Measurements from ENCODE around the gene HES3. TPM values are rescaled to one million over a fixed set of nuclear protein-coding genes. Genes with fewer than 3 reads are reported as not detected.
A peak's percentile ranks its signal among the peaks of the same experiment; 100 is the strongest.

The HES3 gene
- total RNA-seq, 1 donor, result not detected

- Histone ChIP-seq H3K4me3 (ENCODE audit: insufficient read depth, low read length) (no peak overlapping the region), H3K27ac (ENCODE audit: low read depth, low read length) (no peak overlapping the region), H4K20me1 (ENCODE audit: insufficient read depth, low read length) (peaks cover 6% of the 10 kb centered on the region), H3K36me3 (ENCODE audit: insufficient read depth, low read length) (no peaks in the 10 kb centered on the region), H3K79me2 (ENCODE audit: insufficient read depth, low read length) (no peaks in the 10 kb centered on the region), H3K27me3 (ENCODE audit: insufficient read depth, low read length) (no peaks in the 10 kb centered on the region), H3K9me3 (ENCODE audit: low read depth, low read length) (no peaks in the 10 kb centered on the region), H3K4me1 (ENCODE audit: insufficient read depth, low read length) (peaks cover 10% of the 10 kb centered on the region), H2AFZ (ENCODE audit: low read length) (no peak overlapping the region), H3K4me2 (ENCODE audit: insufficient read depth, low read length) (no peak overlapping the region)
- no peak for DNase-seq (ENCODE audit: insufficient read length, low spot score, missing footprints)
- TF ChIP-seq CTCF (IDR thresholded peaks at IDR 0.05; ENCODE audit: extremely low read depth, low read depth, low read length), result no peak
Measured at GRCh38 chr1:6271006-6271405, 27.0 kb downstream of the HES3 start.

- H3K4me3 ChIP-seq (ENCODE audit: insufficient read depth, low read length), result no peak overlapping the region
- H2AFZ ChIP-seq (ENCODE audit: low read length), result no peak overlapping the region
- no peak for TF ChIP-seq CTCF (IDR thresholded peaks at IDR 0.05; ENCODE audit: extremely low read depth, low read depth, low read length)
- no peaks in the 10 kb centered on the region for H3K36me3 ChIP-seq (ENCODE audit: insufficient read depth, low read length)
- H4K20me1 ChIP-seq (ENCODE audit: insufficient read depth, low read length), result peaks cover 6% of the 10 kb centered on the region
- H3K27me3 ChIP-seq (ENCODE audit: insufficient read depth, low read length), result no peaks in the 10 kb centered on the region
- H3K79me2 ChIP-seq (ENCODE audit: insufficient read depth, low read length), result no peaks in the 10 kb centered on the region
- H3K9me3 ChIP-seq (ENCODE audit: low read depth, low read length), result no peaks in the 10 kb centered on the region
- DNase-seq (ENCODE audit: insufficient read length, low spot score, missing footprints), result no peak
- H3K27ac ChIP-seq (ENCODE audit: low read depth, low read length), result no peak overlapping the region
- H3K4me1 ChIP-seq (ENCODE audit: insufficient read depth, low read length), result peaks cover 15% of the 10 kb centered on the region
- no peak overlapping the region for H3K4me2 ChIP-seq (ENCODE audit: insufficient read depth, low read length)
Measured at GRCh38 chr1:6271554-6271953, 27.6 kb downstream of the HES3 start.

- TF ChIP-seq CTCF (IDR thresholded peaks at IDR 0.05; ENCODE audit: extremely low read depth, low read depth, low read length), result no peak
Measured at GRCh38 chr1:6272452-6272851, 28.5 kb downstream of the HES3 start.

GRCh38 chr1:6272868-6273267, 28.9 kb downstream of the HES3 start:
- no peak for DNase-seq (ENCODE audit: insufficient read length, low spot score, missing footprints)
- Histone ChIP-seq H3K27ac (ENCODE audit: low read depth, low read length) (peak overlapping the region; percentile 61), H2AFZ (ENCODE audit: low read length) (no peak overlapping the region), H3K79me2 (ENCODE audit: insufficient read depth, low read length) (no peaks in the 10 kb centered on the region), H3K36me3 (ENCODE audit: insufficient read depth, low read length) (no peaks in the 10 kb centered on the region), H3K4me1 (ENCODE audit: insufficient read depth, low read length) (peaks cover 19% of the 10 kb centered on the region), H3K9me3 (ENCODE audit: low read depth, low read length) (no peaks in the 10 kb centered on the region), H4K20me1 (ENCODE audit: insufficient read depth, low read length) (peaks cover 6% of the 10 kb centered on the region), H3K4me2 (ENCODE audit: insufficient read depth, low read length) (no peak overlapping the region), H3K4me3 (ENCODE audit: insufficient read depth, low read length) (no peak overlapping the region), H3K27me3 (ENCODE audit: insufficient read depth, low read length) (no peaks in the 10 kb centered on the region)
- peak; percentile 17 for TF ChIP-seq CTCF (IDR thresholded peaks at IDR 0.05; ENCODE audit: extremely low read depth, low read depth, low read length)

More at GRCh38 chr1:6272452-6272851, 28.5 kb downstream of the HES3 start:
- no peaks in the 10 kb centered on the region for H3K27me3 ChIP-seq (ENCODE audit: insufficient read depth, low read length)
- H3K27ac ChIP-seq (ENCODE audit: low read depth, low read length), result no peak overlapping the region
- H3K4me1 ChIP-seq (ENCODE audit: insufficient read depth, low read length), result peaks cover 19% of the 10 kb centered on the region
- H4K20me1 ChIP-seq (ENCODE audit: insufficient read depth, low read length), result peaks cover 6% of the 10 kb centered on the region
- H3K36me3 ChIP-seq (ENCODE audit: insufficient read depth, low read length), result no peaks in the 10 kb centered on the region
- no peak overlapping the region for H3K4me2 ChIP-seq (ENCODE audit: insufficient read depth, low read length)
- H3K4me3 ChIP-seq (ENCODE audit: insufficient read depth, low read length), result no peak overlapping the region
- H3K9me3 ChIP-seq (ENCODE audit: low read depth, low read length), result no peaks in the 10 kb centered on the region
- no peak overlapping the region for H2AFZ ChIP-seq (ENCODE audit: low read length)
- no peaks in the 10 kb centered on the region for H3K79me2 ChIP-seq (ENCODE audit: insufficient read depth, low read length)
- DNase-seq (ENCODE audit: insufficient read length, low spot score, missing footprints), result no peak
